ENCODE data around the gene GNAI1.

DNA sequence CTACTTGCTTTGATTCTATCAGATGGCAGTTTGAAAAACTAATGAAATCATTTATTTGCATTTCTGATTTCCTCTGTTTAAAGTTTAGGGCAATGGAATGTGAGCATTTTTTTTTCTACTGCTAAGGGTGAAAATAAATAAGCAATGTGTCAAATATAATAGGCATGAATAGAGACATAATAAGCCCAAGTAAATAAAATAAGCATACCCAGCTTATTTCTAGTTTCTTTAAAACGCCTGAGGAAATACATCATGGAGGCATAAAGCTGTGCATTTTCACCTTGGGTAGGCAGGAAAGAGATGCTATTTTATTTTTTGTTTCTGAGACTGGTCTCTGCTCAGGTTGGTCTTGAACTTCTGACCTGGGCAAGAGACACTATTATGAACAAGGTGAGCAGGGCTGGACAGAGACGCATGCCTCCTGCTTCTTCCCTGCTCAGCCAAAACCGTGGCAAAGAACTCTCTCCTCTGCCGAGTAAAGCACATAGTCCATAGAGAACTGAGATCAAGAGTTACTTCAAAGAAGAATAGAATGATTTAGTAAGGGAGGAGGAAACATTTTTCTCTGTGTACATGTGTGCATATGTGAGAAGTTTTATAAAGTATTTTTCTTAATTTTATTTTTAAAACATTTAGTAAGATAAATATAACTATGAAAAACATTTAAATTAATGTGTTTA lies 138.1 kb downstream of the GNAI1 start:
- no peak for TF ChIP-seq POLR2A (IDR thresholded peaks at IDR 0.05)
- TF ChIP-seq, protein P1, sequence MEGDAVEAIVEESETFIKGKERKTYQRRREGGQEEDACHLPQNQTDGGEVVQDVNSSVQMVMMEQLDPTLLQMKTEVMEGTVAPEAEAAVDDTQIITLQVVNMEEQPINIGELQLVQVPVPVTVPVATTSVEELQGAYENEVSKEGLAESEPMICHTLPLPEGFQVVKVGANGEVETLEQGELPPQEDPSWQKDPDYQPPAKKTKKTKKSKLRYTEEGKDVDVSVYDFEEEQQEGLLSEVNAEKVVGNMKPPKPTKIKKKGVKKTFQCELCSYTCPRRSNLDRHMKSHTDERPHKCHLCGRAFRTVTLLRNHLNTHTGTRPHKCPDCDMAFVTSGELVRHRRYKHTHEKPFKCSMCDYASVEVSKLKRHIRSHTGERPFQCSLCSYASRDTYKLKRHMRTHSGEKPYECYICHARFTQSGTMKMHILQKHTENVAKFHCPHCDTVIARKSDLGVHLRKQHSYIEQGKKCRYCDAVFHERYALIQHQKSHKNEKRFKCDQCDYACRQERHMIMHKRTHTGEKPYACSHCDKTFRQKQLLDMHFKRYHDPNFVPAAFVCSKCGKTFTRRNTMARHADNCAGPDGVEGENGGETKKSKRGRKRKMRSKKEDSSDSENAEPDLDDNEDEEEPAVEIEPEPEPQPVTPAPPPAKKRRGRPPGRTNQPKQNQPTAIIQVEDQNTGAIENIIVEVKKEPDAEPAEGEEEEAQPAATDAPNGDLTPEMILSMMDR (IDR thresholded peaks at IDR 0.05) = no peak

Measured in tibial nerve (tissue), 3 donors.